Left renal pelvis (tissue), 4 donors: ENCODE measurements around the gene CDC34. TPM values are rescaled to one million over a fixed set of nuclear protein-coding genes. Genes with fewer than 3 reads are reported as not detected.

Source experiments
- DNase-seq, 4 donors: peaks; one replicate each; pipeline ENCODE4 v3.0.0-alpha.2; 2013; ENCODE audit warnings: low read depth in 4 of 4, low spot score in 3 of 4
- polyA plus RNA-seq, 4 donors: library from polyadenylated mRNA; unstranded; fragments of 120-200 nt; gene quantifications; one replicate each; pipeline ENCODE4 v1.2.1, GENCODE V29; 2013; ENCODE audit not compliant: insufficient read length in 4 of 4

Gene CDC34
- polyA plus RNA-seq, 4 donors = 50.0 to 71.2 (median 60.9) TPM

DNA sequence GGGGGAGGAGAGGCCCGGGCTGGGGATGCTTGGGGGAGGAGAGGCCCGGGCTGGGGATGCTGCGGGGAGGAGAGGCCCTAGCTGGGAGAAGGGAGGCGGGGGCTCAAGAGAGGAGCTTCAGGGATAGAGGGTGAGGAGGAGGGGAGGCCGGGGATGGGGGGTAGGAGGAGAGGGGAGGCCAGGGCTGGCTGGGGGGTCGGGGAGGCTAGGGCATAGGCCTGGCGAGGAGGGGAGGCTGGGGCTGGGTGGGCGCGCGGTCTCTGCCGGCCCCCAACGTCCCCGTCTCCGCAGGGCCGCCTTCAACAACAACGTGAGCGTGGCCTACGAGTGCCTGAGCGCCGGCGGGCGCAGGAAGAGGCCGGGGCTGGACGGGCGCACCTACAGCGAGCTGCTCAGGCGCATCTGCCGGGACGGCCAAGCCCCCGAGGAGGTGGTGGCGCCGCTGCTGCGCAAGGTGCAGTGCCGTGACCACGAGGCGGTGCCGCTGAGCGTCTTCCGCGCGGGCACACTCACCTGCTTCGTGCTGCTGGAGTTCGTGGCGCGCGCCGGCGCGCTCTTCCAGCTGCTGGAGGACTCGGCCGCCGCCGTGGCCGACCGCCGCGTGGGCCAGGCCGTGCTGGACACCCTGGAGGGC, 12.8 kb upstream of the CDC34 start:
- DNase-seq = no peak

GRCh38 chr19:519449-519865, 12.1 kb upstream of the CDC34 start:
- DNase-seq = no peak

GRCh38 chr19:522726-523125, 8.8 kb upstream of the CDC34 start:
- no peak for DNase-seq

DNA sequence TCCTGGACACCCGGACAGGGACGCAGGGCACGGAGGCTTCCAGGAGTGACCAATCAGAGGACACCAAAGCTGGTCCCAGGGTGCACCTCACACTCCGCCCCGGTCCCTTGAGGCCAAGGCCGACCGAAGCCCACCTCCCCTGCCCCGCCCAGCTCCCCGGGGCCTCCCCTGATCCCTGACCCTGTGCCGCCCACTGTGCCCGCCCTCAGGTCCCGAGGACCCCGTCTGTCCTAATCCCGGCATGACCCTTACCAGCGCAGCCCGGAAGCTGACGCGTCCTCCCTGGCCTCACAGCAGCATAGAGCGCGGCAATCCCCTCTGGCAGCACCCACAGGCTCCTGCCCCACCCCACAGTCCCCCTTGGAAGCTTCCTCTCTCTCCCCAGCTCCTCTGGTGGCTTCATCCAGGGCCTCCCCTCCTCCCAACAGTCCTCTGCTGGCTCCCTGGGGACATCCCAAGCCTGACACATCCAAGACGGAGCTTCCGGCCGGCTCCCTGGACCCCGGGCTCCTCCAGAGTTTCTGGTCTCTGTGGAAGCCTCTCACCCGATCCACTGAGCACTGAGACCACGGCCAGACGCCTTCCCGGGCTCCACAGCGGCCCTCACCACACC, 7.4 kb upstream of the CDC34 start:
- no peak for DNase-seq

DNA sequence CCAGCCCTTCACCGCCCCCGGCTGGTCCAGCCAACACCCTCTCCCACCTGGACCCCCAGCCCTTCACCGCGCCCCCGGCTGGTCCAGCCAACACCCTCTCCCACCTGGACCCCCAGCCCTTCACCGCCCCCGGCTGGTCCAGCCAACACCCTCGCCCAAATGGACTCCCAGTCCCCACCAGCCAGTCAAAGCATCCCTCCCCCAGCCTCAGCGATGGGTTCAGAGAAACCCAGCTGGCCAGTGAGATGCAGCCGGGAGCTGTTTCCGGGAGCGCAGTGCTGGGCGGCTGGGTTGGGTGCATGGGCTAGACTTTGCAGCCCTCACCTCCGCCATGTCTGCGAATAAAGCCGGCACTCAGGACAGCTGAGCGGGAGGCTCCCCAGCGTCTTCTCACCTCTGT, 6.5 kb upstream of the CDC34 start:
- no peak for DNase-seq

DNA sequence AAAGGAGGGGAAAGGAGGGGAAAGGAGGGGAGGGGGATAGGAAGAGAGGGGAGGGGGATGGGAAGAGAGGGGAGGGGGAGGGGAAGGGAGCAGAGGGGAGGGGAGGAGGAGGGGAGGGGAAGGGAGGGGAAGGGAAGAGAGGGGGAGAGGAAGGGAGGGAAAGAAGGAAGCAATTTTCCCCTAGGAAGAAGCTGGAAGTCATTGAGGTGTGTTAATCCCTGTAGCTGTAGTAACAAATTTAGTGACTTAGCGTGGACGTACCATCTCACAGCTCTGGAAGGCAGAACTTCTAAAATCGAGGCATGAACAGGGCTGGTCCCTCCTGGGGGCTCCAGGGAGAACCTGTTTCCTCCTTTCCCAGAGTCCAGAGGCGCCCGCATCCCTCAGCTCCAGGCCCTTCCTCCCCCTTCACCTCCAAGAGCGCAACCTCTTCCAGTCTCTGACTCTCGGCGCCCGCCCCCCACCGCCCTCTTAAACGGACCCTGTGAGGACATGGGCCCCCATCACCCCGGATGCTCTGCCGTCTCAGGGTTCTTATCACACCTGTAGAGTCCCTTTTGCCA, 5.6 kb upstream of the CDC34 start:
- no peak for DNase-seq

DNA sequence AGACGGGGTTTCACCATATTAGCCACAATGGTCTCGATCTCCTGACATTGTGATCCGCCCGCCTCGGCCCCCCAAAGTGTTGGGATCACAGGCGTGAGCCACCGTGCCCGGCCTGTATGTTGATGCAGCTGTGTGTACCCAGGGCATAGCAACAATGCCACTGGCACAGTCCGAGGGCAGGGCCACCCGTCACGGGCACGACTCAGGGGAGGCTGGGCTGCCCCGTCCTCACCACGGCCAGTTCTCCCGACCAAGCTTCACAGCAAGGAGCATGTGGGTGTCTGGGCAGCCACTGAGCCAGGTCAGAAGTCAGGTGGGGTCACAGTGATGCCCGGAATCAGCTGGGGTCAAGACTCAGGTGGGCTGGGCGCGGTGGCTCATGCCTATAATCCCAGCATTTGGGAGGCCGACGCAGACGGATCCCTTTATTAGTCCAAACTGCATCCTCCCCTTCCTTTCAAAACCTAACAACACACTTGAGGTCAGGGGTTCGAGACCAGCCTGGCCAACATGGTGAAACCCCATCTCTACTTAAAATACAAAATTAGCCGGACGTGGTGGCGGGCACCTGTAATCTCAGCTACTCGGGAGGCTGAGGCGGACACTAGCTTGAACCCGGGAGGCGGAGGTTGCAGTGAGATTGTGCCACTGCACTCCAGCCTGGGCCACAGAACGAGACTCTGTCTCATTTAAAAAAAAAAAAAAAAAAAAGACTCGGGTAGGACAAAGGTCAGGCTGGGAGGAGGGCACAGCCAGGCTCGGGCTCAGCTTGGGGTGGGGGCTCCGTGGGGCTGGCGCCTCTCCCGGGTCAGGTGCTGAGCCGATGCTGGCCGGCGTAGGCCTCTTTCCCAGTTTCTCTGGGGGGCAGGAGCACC, 1.2 kb upstream of the CDC34 start:
- DNase-seq = no peak

- peak in 2 of 4 donors; percentile 73 to 78 for DNase-seq
These were observed 379 bp upstream of the CDC34 start for GRCh38 chr19:531009-531752.

DNA sequence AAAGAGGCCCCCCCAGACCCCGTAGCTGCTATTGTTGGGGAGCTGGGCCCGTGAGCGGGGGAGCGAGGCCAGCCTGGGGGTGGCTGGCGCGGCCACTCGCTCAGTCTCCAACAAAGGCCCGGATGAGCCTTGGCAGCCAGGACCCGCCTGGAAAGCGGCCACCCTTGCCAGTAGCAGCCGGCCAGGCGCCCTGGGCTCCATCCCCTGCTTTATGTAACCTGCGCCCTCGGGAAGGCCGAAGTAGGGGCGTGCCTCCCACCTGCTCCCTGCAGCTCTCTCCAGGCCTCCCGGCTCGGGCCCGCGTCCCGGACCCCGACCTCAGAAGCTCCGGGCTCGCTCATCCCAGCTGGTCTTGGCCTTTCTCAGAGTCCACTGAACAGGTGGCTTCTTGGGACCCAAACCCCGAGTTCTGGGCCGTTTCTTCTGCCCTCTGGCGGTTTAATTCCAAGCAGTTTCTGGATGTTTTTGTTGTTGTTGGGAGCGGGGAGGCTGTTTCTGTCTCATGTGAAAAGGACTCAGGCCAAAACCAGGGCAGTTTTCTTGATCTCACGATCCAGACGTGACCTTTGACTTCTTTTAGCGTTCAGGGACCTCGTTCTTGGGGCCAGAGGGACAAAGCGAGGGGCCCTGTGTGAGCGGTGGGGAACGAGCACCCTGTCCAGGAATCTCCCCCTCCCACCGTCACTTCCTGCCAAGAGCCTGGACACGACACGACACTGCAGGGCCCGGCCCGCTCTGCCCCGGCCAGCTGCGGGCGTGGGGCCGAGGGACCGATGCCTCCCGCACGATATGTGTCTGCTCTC, 1.2 kb downstream of the CDC34 start:
- DNase-seq = peak in 1 of 4 donors; percentile 53

- no peak for DNase-seq
These were observed 2.0 kb downstream of the CDC34 start for GRCh38 chr19:533364-534058.

- DNase-seq = no peak
These were observed 2.5 kb downstream of the CDC34 start for GRCh38 chr19:534088-534487.

GRCh38 chr19:535017-535835, 3.7 kb downstream of the CDC34 start:
- DNase-seq = no peak

GRCh38 chr19:536031-536880, 4.7 kb downstream of the CDC34 start:
- DNase-seq = no peak

- DNase-seq = no peak
These were observed 5.4 kb downstream of the CDC34 start for GRCh38 chr19:536881-537404.

- DNase-seq = no peak
These were observed 7.3 kb downstream of the CDC34 start for GRCh38 chr19:538641-539428.

DNA sequence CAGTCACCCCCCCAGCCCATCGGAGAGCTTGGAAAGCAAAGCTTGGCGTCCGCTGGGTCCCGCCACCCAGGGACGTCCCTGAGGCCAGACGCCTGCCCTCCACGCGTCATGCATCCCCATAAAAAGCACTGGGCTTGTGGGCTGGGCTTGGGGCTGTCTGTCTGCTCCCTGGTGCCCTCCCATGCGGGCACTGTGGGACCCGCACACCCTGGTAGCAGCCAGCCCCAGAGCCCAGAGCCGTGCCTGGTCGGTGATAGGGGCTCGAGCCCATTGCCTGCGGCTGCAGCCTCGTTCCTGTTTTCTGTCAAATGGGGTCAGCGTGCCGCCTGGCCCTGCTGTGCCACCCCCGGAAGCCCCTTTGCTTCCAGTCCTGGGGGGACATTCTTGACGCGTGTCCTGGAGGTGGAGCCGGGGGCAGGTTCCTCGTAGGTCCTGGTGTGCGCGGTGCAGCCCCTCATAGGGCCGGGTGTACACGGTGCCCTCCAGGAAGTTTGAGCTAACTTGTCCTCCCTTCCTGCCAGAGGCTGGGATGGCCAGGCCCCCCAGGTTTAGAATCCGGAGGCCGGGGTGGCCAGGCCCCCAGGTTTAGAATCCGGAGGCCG, 8.0 kb downstream of the CDC34 start:
- DNase-seq = no peak
